SK-N-SH (cell line): ENCODE measurements around the gene LCN15. TPM values are rescaled to one million over a fixed set of nuclear protein-coding genes. Genes with fewer than 3 reads are reported as not detected.

Source experiments
- CTCF ChIA-PET: fragments of 300-600, 350-600 bp; formaldehyde crosslinking; extraction: SDS; loops from one replicate; lab custom pipeline; 2021; lab: Yijun Ruan, JAX
- POLR2A ChIA-PET: fragments of 350-600 bp; sonication (Branson Sonifier 250); formaldehyde crosslinking; extraction: SDS; loops from one replicate; lab custom pipeline; 2020; ENCODE audit warnings: antibody characterized with exemption, inconsistent platforms; lab: Yijun Ruan, JAX
- DNase-seq: peaks from one replicate; pipeline ENCODE4 v3.0.0; 2012
- H2AFZ ChIP-seq: fragments of 200-600 bp; sonication (generic); 2 replicates; pipeline ENCODE4 v1.8.1; 2016; ENCODE audit warnings: antibody characterized with exemption, mild to moderate bottlenecking, low read depth
- H3F3A ChIP-seq: fragments of 200-600 bp; sonication (generic); replicated peaks from 2 replicates; pipeline ENCODE3; 2016; ENCODE audit warnings: antibody characterized with exemption, mild to moderate bottlenecking; ENCODE audit not compliant: insufficient read depth
- H3K27ac ChIP-seq, 2 experiments: fragments of 200-500 bp in 1 of 2; fragments of 200-600 bp in 1 of 2; sonication (Bioruptor generic) in 1 of 2; sonication (generic), shearing (Covaris generic) in 1 of 2; 2 replicates each; pipeline versions ENCODE4 v1.5.1 to v1.6.1; 2014 to 2016; ENCODE audit warnings: low read depth in 2 of 2, inconsistent platforms in 1 of 2, low read length in 1 of 2, mild to moderate bottlenecking in 1 of 2, mixed read lengths in 1 of 2
- H3K27me3 ChIP-seq: fragments of 200-600 bp; sonication (generic), shearing (Covaris generic); 2 replicates; pipeline ENCODE4 v1.6.1; 2016; ENCODE audit warnings: mixed run types; ENCODE audit not compliant: insufficient read depth
- H3K36me3 ChIP-seq, 2 experiments: fragments of 200-500 bp in 1 of 2; fragments of 200-600 bp in 1 of 2; sonication (Bioruptor generic) in 1 of 2; sonication (generic) in 1 of 2; replicated peaks in 1 of 2; 2 replicates each; pipeline versions ENCODE3 to v1.5.1; 2014 to 2016; ENCODE audit warnings: low read length in 1 of 2, mild to moderate bottlenecking in 1 of 2; ENCODE audit not compliant: insufficient read depth in 2 of 2, control insufficient read depth in 1 of 2
- H3K4me1 ChIP-seq, 2 experiments: fragments of 200-500 bp in 1 of 2; fragments of 200-600 bp in 1 of 2; sonication (Bioruptor generic) in 1 of 2; sonication (generic), shearing (Covaris generic) in 1 of 2; 2 replicates each; pipeline versions ENCODE4 v1.5.1 to v1.6.1; 2014 to 2016; ENCODE audit warnings: low read depth in 1 of 2, low read length in 1 of 2, mixed run types in 1 of 2; ENCODE audit not compliant: insufficient read depth in 2 of 2, control insufficient read depth in 1 of 2
- H3K4me2 ChIP-seq: fragments of 200-600 bp; sonication (generic), shearing (Covaris generic); 2 replicates; pipeline ENCODE4 v1.6.1; 2017; ENCODE audit warnings: mixed run types
- H3K4me3 ChIP-seq, 2 experiments: fragments of 200-500 bp in 1 of 2; fragments of 200-600 bp in 1 of 2; sonication (Bioruptor generic) in 1 of 2; sonication (generic), shearing (Covaris generic) in 1 of 2; 2 replicates each; pipeline versions ENCODE4 v1.5.1 to v1.8.1; 2014 to 2016; ENCODE audit warnings: low read depth in 2 of 2, inconsistent platforms in 1 of 2, low read length in 1 of 2, mild to moderate bottlenecking in 1 of 2, mixed read lengths in 1 of 2, moderate library complexity in 1 of 2
- H3K79me2 ChIP-seq: fragments of 200-600 bp; sonication (generic); 2 replicates; pipeline ENCODE4 v1.8.1; 2017; ENCODE audit warnings: mild to moderate bottlenecking; ENCODE audit not compliant: insufficient read depth
- H3K9ac ChIP-seq: fragments of 200-600 bp; sonication (generic); 2 replicates; pipeline ENCODE4 v1.6.1; 2017; ENCODE audit warnings: mixed run types
- H3K9me2 ChIP-seq: fragments of 200-600 bp; sonication (generic); 2 replicates; pipeline ENCODE4 v1.6.1; 2017; ENCODE audit warnings: mixed run types
- H3K9me3 ChIP-seq: fragments of 200-600 bp; sonication (generic); 2 replicates; pipeline ENCODE4 v1.6.1; 2017; ENCODE audit warnings: mixed run types, mild to moderate bottlenecking, moderate library complexity
- H4K20me1 ChIP-seq: fragments of 200-600 bp; sonication (generic); 2 replicates; pipeline ENCODE4 v1.6.1; 2017; ENCODE audit warnings: mild to moderate bottlenecking, mixed run types; ENCODE audit not compliant: insufficient read depth
- ELF1 ChIP-seq: IDR thresholded peaks from 2 replicates; pipeline ENCODE4 v1.4.0; 2012
- FOSL2 ChIP-seq: IDR thresholded peaks from 2 replicates; pipeline ENCODE4 v1.4.0; 2012; ENCODE audit warnings: low read depth, mild to moderate bottlenecking, moderate library complexity, borderline replicate concordance
- GATA2 ChIP-seq: sonication (generic); formaldehyde crosslinking; IDR thresholded peaks from 2 replicates; pipeline ENCODE4 v1.5.0; 2020; ENCODE audit warnings: mild to moderate bottlenecking, missing genetic modification reagents
- NRF1 ChIP-seq: IDR thresholded peaks from 2 replicates; pipeline ENCODE4 v1.6.1; 2012; ENCODE audit warnings: low read depth, mild to moderate bottlenecking, low read length
- PBX3 ChIP-seq: IDR thresholded peaks from 2 replicates; pipeline ENCODE4; 2012
- RCOR1 ChIP-seq: fragments of 150-350 bp; IDR thresholded peaks from 2 replicates; pipeline ENCODE4 v1.6.1; 2017; ENCODE audit warnings: antibody characterized with exemption, low read length
- REST ChIP-seq: IDR thresholded peaks from 2 replicates; pipeline ENCODE4 v1.6.1; 2012; ENCODE audit warnings: mild to moderate bottlenecking, low read depth, low read length, moderate library complexity
- RFX5 ChIP-seq: IDR thresholded peaks from 2 replicates; pipeline ENCODE4 v1.6.1; 2012; ENCODE audit warnings: mild to moderate bottlenecking, improper control_type of control experiment, low read length
- SIN3A ChIP-seq: IDR thresholded peaks from 2 replicates; pipeline ENCODE4 v1.6.1; 2012; ENCODE audit warnings: low read depth, mild to moderate bottlenecking, low read length, moderate library complexity, borderline replicate concordance
- SMC3 ChIP-seq: IDR thresholded peaks from 2 replicates; pipeline ENCODE4 v1.6.1; 2012; ENCODE audit warnings: low read depth, low read length, improper control_type of control experiment
- TCF12 ChIP-seq: IDR thresholded peaks from 2 replicates; pipeline ENCODE4 v1.4.0; 2012
- TEAD4 ChIP-seq: IDR thresholded peaks from 2 replicates; pipeline ENCODE4 v1.4.0; 2012; ENCODE audit warnings: mild to moderate bottlenecking, borderline replicate concordance; ENCODE audit not compliant: insufficient read depth
- USF1 ChIP-seq: IDR thresholded peaks from 2 replicates; pipeline ENCODE4 v1.4.0; 2012; ENCODE audit warnings: low read depth, borderline replicate concordance
- YY1 ChIP-seq: IDR thresholded peaks from 2 replicates; pipeline ENCODE4 v1.4.0; 2012; ENCODE audit warnings: low read depth, mild to moderate bottlenecking
- WGBS: methylation state at CpG from one replicate; pipeline ENCODE4 v1.1.6; 2017; ENCODE audit warnings: low lambda C conversion rate; 5-methylcytosine and 5-hydroxymethylcytosine counted together
- polyA plus RNA-seq, 3 experiments: library from polyadenylated mRNA; depleted of rRNA; stranded (reverse); fragments of >200 nt; gene quantifications; 2 replicates each; pipeline ENCODE4 v1.2.3, GENCODE V29; 2012

Gene LCN15
- polyA plus RNA-seq, 1 of the 3 experiments (the other 2 are of a cell fraction): 0.08 TPM

GRCh38 chr9:136794281-136794999 is 30.1 kb upstream of the LCN15 start:
- Histone ChIP-seq H3K4me2 (no peak overlapping the region), H3K27me3 (no peaks in the 10 kb centered on the region), H3K9ac (no peak overlapping the region), H3K36me3 (peaks cover 0 to 9% of the 10 kb centered on the region in 2 experiments), H3K79me2 (peaks cover 11% of the 10 kb centered on the region), H2AFZ (no peak overlapping the region), H3K27ac (peak overlapping the region in 1 of 2 experiments; percentile 23; a peak in 1 of 4 replicates), H4K20me1 (peaks cover 5% of the 10 kb centered on the region; the same call in 1 of the 2 replicates), H3K4me3 (no peak overlapping the region), H3F3A (peaks cover 16% of the 10 kb centered on the region), H3K9me2 (no peaks in the 10 kb centered on the region), H3K9me3 (no peaks in the 10 kb centered on the region), H3K4me1 (peaks cover 7 to 50% of the 10 kb centered on the region in 2 experiments)
- no peak for TF ChIP-seq PBX3
- no peak for TF ChIP-seq NRF1
- no peak for TF ChIP-seq TCF12
- no peak for TF ChIP-seq ELF1
- no peak for TF ChIP-seq TEAD4
- TF ChIP-seq SIN3A: no peak
- TF ChIP-seq RFX5: no peak
- no peak for TF ChIP-seq GATA2 (CRISPR knock-in tag)
- no peak for TF ChIP-seq FOSL2
- no peak for TF ChIP-seq YY1
- TF ChIP-seq RCOR1: no peak
- no peak for TF ChIP-seq USF1
- no peak for TF ChIP-seq REST
- no peak for TF ChIP-seq SMC3
- DNase-seq: no peak
- POLR2A ChIA-PET: interaction anchor here (0.6 kb wide), 1 partner anchor 190 kb away, joined by 4 read pairs; no protein-coding TSS in a partner anchor
- CTCF ChIA-PET: interaction anchor here (0.7 to 5.0 kb wide), 5 partner anchors 13 to 241 kb away, joined by 3 to 36 read pairs (median 4); partner anchors contain the start of gene AJM1
- WGBS: 92% methylated on average over 14 of the region's 14 CpGs
